D341Med (cell line): ENCODE results near the gene CYP2U1.
"Not testable (repeated sequence)": the region's sequence is repeated elsewhere in the genome, so short reads cannot be mapped to it uniquely, and the experiment has no call there.

ENCODE experiments used
- DNase-seq: peaks from one replicate; pipeline ENCODE4 v3.0.0; 2012; ENCODE audit warnings: low spot score

Gene CYP2U1

DNA sequence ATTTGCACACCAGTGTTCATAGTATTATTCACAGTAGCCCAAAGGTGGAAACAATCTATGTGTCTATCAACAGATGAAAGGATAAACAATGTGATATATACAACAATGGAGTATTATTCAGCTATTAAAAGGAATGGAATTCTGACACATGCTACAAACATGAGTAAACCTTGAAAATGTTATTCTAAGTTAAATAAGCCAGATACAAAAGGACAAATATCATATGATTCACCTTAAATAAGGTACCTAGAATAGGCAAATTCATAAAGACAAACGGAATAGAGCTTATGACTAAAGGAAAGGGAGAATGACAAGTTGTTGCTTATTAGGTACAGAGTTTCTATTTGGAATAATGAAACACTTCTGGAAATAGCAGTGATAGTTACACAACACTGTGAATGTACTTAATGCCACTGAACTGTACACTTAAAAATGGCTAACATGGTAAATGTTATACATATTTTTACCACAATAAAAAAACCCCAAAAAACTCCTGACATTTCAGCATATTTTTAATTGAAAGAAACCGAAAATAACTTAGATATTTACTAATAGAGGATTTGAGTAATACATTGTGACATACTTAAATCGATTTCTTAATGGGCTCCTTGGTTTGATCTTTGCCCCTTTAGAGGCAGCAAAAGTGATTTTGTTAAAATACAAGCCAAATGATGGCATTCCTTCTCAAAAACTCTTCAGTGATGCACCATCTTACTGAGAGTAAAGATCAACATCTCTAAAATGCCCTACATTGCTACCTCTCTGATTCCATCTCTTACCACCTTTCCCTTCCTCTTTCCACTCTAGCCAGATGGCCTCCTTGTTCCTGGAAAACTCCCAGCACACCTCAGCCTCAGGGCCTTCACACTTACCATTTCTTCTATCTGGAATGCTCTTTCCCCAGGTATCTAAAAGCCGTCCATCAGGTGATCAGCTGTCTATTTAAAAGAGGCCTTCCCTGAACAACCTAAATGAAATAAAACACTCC lies 8.6 kb upstream of the CYP2U1 start:
- no peak for DNase-seq

GRCh38 chr4:107925713-107926112 lies 5.6 kb upstream of the CYP2U1 start:
- not testable (repeated sequence) for DNase-seq

DNA sequence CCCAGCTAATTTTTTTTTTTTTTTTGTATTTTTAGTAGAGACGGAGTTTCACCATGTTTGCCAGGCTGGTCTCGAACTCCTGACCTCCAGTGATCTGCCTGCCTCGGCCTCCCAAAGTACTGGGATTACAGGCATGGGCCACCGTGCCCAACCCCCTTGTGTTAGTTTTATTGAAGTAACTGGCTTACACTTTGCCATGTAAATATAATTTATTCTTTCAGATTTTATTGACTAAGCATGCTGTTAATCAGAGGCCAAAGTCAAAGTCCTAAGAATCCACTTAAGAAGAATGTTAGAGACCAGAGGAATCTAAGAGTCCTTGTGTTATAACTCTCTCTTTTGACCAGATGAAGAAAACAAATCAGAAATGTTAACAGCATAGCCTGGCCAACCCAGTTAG lies 4.5 kb upstream of the CYP2U1 start:
- not testable (repeated sequence) for DNase-seq

GRCh38 chr4:107931775-107932321 lies 499 bp downstream of the CYP2U1 start:
- DNase-seq: no peak

GRCh38 chr4:107935246-107935645 lies 3.9 kb downstream of the CYP2U1 start:
- no peak for DNase-seq

GRCh38 chr4:107937040-107937439 lies 5.7 kb downstream of the CYP2U1 start:
- DNase-seq: no peak

DNA sequence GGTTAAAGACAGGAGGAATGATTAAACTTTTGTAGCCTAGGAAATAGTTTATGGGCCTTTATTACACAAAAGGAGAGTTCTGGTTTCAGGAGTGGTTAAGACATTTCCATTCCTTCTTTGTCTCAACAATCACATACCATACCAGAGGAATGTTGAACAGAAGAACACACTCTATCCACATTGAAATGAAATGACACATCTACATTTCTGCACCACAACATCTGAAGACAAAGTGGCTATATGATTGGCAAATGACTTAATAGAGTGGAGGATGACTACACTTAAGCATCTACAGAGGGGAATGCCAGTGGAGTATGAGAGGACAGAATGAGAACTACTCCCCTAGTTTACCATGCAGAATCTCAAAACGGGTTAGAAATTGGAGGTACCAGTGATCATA lies 8.0 kb downstream of the CYP2U1 start:
- no peak for DNase-seq

- no peak for DNase-seq
These were observed 14.5 kb downstream of the CYP2U1 start for GRCh38 chr4:107945809-107946208.

DNA sequence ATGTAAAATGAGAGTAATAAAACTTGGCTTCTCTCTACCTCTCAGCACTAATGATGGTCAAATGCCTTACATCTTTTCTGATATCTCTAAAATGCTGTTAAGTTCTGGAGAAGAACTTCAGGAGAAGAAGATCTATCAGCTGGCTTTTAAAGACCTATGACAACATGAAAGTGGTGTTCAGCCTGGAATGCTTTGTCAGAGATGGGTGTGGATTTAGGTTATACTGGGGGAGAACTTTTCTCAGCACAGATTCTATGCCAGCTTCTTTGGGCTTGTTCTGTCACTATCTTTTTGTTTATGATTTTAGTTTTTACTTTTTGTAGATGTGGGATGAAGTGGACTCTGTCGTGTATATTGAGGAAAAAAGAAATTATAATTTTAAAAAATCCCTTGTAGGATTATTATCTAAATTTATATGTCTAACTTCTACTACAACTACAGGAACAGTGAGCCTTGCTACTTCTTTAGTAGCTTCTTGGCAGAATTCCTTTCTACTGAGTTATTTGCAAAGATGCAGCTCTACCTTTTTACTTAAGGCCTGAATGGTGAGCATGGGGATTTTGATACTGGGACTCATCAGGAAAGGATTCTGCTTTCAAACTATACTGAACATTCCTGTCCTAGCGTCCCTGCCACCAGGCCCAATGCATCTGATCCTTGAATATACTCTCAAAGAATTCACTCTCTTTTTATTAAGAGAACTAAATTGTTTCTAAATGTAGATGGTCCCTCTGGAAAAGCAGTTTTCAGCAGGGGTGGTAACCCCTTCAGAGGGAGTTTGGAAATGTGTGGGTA lies 19.6 kb downstream of the CYP2U1 start:
- DNase-seq: no peak

- no peak for DNase-seq
These were observed 20.2 kb downstream of the CYP2U1 start for GRCh38 chr4:107951551-107951950.

GRCh38 chr4:107956011-107956410 lies 24.7 kb downstream of the CYP2U1 start:
- DNase-seq: no peak

DNA sequence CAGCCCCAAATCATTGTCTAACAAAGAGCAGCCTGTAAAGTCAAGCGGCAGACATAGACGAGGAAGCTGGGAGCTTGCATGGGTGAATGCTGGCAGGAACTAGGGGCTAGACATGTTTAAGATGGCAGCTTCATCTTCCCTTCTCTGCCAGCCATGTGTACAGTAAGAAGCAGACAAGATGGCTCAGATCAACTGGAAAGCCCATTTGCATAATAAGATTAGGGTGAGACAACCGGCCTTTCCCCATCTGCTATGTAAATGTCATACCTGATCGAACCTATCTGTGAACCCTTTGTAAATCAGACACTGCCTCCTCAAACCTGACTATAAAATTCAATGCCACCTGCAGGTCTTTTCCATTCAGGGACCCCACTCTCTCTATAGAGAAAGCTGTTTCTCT lies 35.6 kb downstream of the CYP2U1 start:
- DNase-seq: no peak

DNA sequence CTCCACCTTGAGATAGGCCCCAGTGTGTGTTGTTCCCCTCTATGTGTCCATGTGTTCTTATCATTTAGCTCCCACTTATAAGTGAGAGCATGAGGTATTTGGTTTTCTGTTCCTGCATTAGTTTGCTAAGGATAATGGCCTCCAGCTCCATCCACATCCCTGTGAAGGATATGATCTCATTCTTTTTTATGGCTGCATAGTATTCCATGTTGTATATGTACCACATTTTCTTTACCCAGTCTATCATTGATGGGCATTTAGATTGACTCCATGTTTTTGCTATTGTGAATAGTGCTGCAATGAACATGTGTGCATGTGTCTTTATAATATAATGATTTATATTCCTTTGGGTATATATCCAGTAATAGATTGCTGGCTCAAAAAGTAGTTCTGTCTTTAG lies 36.2 kb downstream of the CYP2U1 start:
- not testable (repeated sequence) for DNase-seq

DNA sequence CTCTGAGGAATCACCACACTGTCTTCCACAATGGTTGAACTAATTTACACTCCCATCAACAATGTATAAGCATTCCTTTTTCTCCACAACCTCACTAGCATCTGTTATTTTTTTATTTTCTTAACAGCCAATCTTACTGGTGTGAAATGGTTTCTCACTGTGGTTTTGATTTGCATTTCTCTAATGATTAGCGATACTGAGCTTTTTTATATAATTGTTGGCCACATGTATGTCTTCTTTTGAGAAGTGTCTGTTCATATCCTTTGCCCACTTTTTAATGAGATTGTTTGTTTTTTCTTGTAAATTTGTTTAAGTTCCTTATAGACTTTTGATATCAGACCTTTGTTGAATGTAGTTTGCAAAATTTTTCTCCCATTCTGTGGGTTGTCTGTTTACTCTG lies 36.6 kb downstream of the CYP2U1 start:
- DNase-seq: not testable (repeated sequence)

DNA sequence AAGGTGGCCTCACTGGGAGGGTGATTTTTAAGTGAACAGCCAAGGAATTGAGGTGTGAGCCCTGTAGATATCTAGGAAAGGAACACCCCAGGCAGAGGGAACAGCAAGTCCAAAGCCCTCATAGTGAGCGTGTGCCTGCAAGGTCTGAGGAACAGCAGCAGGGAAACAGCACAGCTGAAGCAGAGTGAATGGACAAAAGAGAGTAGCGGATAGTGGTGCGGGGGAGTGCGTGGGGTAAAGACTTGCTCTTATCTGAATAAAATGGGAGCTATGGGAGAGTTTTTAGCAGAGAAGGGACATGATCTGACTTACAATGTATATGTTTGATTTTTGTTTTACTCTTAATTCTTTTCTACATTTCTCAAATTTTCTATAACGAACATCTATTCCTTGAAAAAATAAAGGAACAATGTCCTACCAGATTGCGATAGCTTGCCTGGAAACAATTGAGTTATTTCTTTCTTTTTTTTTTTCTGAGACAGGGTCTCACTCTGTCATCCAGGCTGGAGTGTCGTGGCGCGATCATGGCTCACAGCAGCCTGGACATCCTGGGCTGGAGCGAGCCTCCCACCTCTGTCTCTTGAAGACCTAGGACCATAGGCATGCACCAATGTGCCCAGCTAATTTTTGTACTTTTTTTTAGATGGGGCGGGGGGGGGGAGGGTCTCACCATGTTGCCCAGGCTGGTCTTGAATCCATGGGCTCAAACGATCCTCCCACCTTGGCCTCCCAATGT lies 38.9 kb downstream of the CYP2U1 start:
- no peak for DNase-seq

GRCh38 chr4:107972605-107973004 lies 41.3 kb downstream of the CYP2U1 start:
- DNase-seq: no peak

DNA sequence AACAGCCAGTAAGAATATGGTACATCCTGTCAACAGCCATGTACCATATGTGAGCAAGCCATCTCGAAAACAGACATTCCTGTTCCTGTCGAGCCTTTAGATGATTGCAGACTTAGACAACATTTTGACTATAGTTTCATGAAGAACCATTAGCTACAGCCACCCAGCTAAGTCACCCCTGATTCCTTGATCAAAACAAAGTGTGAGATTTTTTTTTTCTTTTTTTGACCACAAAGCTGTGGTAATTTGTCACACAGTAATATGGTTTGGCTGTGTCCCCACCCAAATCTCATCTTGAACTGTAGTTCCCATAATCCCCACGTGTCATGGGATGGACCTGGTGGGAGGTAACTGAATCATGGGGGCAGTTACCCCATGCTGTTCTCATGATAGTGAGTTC lies 43.2 kb downstream of the CYP2U1 start:
- no peak for DNase-seq

DNA sequence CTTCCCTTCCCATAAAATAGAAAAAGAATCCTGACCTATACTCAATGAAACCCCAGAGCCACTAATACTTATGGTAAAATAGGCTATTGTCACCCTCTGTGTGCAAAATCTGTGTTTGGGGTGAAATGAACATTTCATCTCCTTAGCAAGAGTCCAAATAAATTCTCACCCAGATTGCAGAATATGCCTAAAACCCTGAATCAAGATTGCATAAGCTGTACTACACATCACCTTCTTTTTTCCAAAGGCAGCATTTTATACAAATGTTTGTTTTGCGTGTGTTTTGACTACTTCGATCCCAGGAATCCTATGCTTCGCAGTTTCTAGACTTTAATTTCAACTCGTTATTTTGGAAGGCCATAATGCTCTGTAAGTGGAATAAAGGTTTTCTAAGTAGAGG lies 46.1 kb downstream of the CYP2U1 start:
- no peak for DNase-seq

DNA sequence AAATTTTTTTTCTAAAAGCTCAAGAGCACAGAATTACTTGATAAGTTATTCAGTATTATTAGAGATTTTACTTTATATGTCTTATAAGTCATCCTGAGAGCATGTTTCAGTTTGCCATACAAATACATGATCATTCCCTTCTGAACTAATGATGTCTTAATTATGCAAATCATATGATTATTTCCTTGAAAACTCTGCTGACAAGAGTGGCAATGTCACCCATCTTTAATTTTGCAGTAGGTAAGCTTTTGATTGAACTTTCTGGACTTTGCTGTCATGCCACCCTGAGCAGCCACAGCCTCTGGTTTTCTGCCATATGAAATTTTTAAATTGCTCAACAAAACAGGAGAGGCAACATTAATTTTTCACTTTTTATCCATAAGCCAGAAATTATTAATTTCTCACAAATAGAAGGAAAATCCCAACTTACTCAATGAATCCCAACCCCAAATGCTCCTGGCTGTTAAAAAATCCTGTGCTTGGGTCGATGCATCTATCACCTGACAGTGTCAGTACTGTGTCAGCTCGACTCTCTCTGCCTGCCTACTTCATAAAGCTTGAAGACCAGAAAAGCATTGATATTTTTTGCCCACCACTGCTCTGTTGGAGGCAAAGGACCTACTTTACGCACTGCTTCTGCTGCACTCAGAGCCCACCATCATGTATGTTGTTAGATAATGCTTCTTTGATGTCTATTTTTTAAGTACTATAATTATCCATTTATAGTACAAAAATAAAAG lies 46.8 kb downstream of the CYP2U1 start:
- DNase-seq: no peak

DNA sequence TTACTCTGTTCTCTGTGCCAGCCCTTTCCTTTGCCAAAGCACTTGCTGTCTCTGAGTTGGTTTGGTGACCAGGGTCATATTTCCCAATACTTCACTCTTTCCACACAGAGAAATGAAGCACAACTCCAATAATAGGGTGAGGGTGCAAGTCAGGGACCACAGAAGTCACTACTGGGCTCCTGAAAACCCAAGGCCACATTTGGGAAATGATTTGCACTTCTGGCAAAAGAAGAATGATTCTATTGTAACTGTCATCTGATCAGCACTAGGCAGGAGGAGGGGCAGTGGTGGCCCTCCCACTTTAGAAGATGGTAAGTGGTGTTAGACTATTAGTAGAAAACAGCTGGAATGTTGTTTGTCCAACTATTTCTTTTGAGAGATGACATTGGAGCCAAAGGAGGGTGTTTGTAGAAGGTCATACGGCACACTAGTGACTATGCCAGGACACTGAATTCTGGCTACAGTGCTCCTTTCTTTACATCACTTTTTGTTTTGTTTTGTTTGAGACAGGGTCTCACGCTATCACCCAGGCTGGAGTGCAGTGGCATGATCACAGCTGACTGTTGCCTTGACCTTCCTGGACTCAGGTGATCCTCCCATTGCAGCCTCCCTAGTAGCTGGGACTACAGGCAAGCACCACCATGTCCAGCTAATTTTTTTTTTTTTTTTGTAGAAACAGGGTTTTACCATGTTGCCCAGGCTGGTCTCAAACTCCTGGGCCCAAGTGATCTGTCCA lies 47.5 kb downstream of the CYP2U1 start:
- no peak for DNase-seq
